Esophagus (tissue), 2 donors: ENCODE data around the gene LHX2. TPM values are rescaled to one million over a fixed set of nuclear protein-coding genes. Genes with fewer than 3 reads are reported as not detected.
A peak's percentile ranks its signal among the peaks of the same experiment; 100 is the strongest.

ENCODE experiments used
- H3K27ac ChIP-seq, 2 donors: one replicate each; pipeline ENCODE4 v1.5.1; 2013; ENCODE audit warnings: low read depth in 2 of 2, mild to moderate bottlenecking in 2 of 2, inconsistent platforms in 1 of 2, low read length in 1 of 2, moderate library complexity in 1 of 2
- H3K27me3 ChIP-seq, 2 donors: one replicate each; pipeline ENCODE4 v1.6.1; 2013; ENCODE audit warnings: low read length in 2 of 2, control low read depth in 1 of 2, mild to moderate bottlenecking in 1 of 2; ENCODE audit not compliant: insufficient read depth in 2 of 2, control insufficient read depth in 1 of 2
- H3K36me3 ChIP-seq, 2 donors: one replicate each; pipeline ENCODE4 v1.6.1; 2013; ENCODE audit warnings: low read length in 1 of 2; ENCODE audit not compliant: control insufficient read depth in 2 of 2, insufficient read depth in 2 of 2
- H3K4me1 ChIP-seq, 2 donors: one replicate each; pipeline ENCODE4 v1.6.1; 2013; ENCODE audit warnings: low read length in 1 of 2; ENCODE audit not compliant: control insufficient read depth in 2 of 2, insufficient read depth in 2 of 2
- H3K4me3 ChIP-seq, 2 donors: one replicate each; pipeline ENCODE4 v1.5.1; 2013; ENCODE audit warnings: low read length in 2 of 2, mild to moderate bottlenecking in 2 of 2, low read depth in 1 of 2, moderate library complexity in 1 of 2
- H3K9me3 ChIP-seq, 2 donors: one replicate each; pipeline ENCODE4 v1.6.1; 2013; ENCODE audit warnings: mild to moderate bottlenecking in 2 of 2, low read depth in 1 of 2, low read length in 1 of 2, moderate library complexity in 1 of 2; ENCODE audit not compliant: control insufficient read depth in 2 of 2, insufficient read depth in 1 of 2
- WGBS, 2 donors: extraction: QIAGEN DNeasy Blood & Tissue Kit; methylation state at CpG; one replicate each; pipeline ENCODE4 v1.1.7; 2013; 5-methylcytosine and 5-hydroxymethylcytosine counted together
- polyA plus RNA-seq, 2 donors: library from polyadenylated mRNA; stranded (reverse); fragments of 200-250 nt; gene quantifications; one replicate each; pipeline ENCODE4 v1.2.3, GENCODE V29; 2013
- donor health status: healthy with polysubstance abuse.
- donor health status: Bipolar disorder and iron deficiency.

The LHX2 gene
- polyA plus RNA-seq, 2 donors: not detected

GRCh38 chr9:124074746-124075145 lies 63.2 kb downstream of the LHX2 start:
- 62 to 69% methylated on average over 1 of the region's 1 CpG for WGBS, 2 donors
- no peaks in the 10 kb centered on the region for H3K36me3 ChIP-seq
- H3K9me3 ChIP-seq: no peaks in the 10 kb centered on the region
- no peak overlapping the region for H3K4me3 ChIP-seq
- no peaks in the 10 kb centered on the region for H3K27me3 ChIP-seq
- H3K4me1 ChIP-seq: no peaks in the 10 kb centered on the region
- no peak overlapping the region for H3K27ac ChIP-seq

DNA sequence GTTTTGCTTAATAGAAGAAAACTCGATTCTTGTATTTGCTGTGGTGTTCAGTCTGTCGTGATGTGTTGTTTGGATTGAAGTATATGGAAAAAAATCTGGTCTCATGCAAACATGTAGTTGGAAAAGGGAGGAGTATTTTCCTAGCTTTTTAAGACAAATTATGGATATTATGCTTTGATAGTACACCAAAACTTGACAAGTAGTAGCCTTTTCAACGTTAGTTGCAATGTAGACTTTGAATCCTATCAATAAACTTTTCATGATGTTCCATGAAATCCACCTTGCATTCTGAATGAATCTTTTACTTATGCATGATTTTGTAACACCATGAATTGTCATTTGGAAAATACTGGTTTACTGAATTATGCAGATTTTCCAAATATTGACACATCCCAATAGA lies 64.2 kb downstream of the LHX2 start:
- H3K27me3 ChIP-seq: no peaks in the 10 kb centered on the region
- WGBS, 2 donors: 79 to 88% methylated on average over 3 of the region's 3 CpGs
- no peaks in the 10 kb centered on the region for H3K4me1 ChIP-seq
- H3K27ac ChIP-seq: no peak overlapping the region
- no peaks in the 10 kb centered on the region for H3K36me3 ChIP-seq
- H3K4me3 ChIP-seq: no peak overlapping the region
- H3K9me3 ChIP-seq: no peaks in the 10 kb centered on the region

- H3K27ac ChIP-seq: peak overlapping the region; percentile 25 to 67
- no peaks in the 10 kb centered on the region for H3K4me1 ChIP-seq
- H3K4me3 ChIP-seq: no peak overlapping the region
- H3K27me3 ChIP-seq: no peaks in the 10 kb centered on the region
- no peaks in the 10 kb centered on the region for H3K36me3 ChIP-seq
- no peaks in the 10 kb centered on the region for H3K9me3 ChIP-seq
- 68 to 75% methylated on average over 3 of the region's 3 CpGs for WGBS, 2 donors
These were observed 66.5 kb downstream of the LHX2 start for GRCh38 chr9:124077915-124078572.

GRCh38 chr9:124078641-124079040 lies 67.1 kb downstream of the LHX2 start:
- H3K4me1 ChIP-seq: no peaks in the 10 kb centered on the region
- H3K4me3 ChIP-seq: no peak overlapping the region
- no peaks in the 10 kb centered on the region for H3K36me3 ChIP-seq
- H3K27ac ChIP-seq: no peak overlapping the region
- no peaks in the 10 kb centered on the region for H3K9me3 ChIP-seq
- no peaks in the 10 kb centered on the region for H3K27me3 ChIP-seq
- WGBS, 2 donors: 66 to 80% methylated on average over 4 of the region's 4 CpGs

DNA sequence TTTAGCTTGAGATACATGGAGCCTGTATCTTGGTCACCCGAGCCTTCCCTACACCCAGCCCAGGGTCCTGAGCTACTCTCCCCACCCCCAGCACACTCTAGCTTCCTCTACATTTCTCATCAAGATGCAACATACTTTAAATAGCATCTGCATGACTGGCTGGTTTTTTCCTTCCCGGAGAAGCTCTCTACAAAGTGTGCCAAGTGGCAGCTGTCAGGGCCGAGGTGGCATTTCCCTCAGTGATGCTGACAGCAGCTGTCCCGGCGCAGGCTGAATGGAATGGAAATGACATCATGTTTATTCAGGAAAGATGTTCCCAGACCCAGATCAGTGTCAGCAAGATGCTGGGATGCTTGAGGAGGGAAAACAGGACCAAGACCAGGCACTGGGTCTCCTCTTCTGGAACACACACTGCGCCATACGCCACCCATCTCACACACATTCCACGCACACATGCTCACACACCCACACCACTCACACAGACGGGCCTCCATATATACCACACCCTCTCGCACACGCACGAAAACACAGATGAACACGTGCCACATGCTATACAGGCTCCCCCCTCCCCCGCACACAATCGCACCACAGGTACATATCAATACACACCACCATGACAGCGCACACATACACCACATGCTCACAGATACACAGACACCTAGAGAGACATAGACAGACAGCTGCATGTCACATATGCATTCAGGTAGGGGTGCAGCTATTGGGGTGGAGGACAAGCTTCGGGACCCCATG lies 67.8 kb downstream of the LHX2 start:
- H3K4me3 ChIP-seq: no peak overlapping the region
- no peak overlapping the region for H3K27ac ChIP-seq
- 78 to 80% methylated on average over 17 of the region's 17 CpGs for WGBS, 2 donors
- H3K36me3 ChIP-seq: no peaks in the 10 kb centered on the region
- no peaks in the 10 kb centered on the region for H3K4me1 ChIP-seq
- no peaks in the 10 kb centered on the region for H3K27me3 ChIP-seq
- no peaks in the 10 kb centered on the region for H3K9me3 ChIP-seq

- H3K9me3 ChIP-seq: no peaks in the 10 kb centered on the region
- H3K27me3 ChIP-seq: no peaks in the 10 kb centered on the region
- H3K27ac ChIP-seq: no peak overlapping the region
- no peaks in the 10 kb centered on the region for H3K36me3 ChIP-seq
- WGBS, 2 donors: 78 to 85% methylated on average over 2 of the region's 2 CpGs
- H3K4me3 ChIP-seq: no peak overlapping the region
- no peaks in the 10 kb centered on the region for H3K4me1 ChIP-seq
These were observed 71.1 kb downstream of the LHX2 start for GRCh38 chr9:124082622-124083021.

Other genes starting within 250 kb of the LHX2 start
- gene DENND1A, start 81.6 kb upstream of the LHX2 start, polyA plus RNA-seq: 1 to 10 TPM; 4.6 to 4.8 TPM
- gene NEK6, start 246.2 kb downstream of the LHX2 start, polyA plus RNA-seq: 1 to 10 TPM; 1.7 to 2.3 TPM